Stimulated activated naive B cell treated with anti-CD40 and anti-IgM and Interleukin-4, amounts not matched to agents 10 μg/mL and 1 μg/mL and 100 μg/mL, for 72 hours (primary cell): ENCODE results near the gene TMEM220.

Source experiments
- ATAC-seq, 2 donors: fragments of 150-1000 bp; cut with Tn5 transposase; replicated peaks; 2 replicates each; pipeline ENCODE4 v1.10.0; 2021; ENCODE audit warnings: moderate library complexity in 1 of 2
- DNase-seq: peaks from one replicate; pipeline ENCODE4 v3.0.0; 2021
- H3K27ac Mint-ChIP-seq: one replicate; pipeline ENCODE4 v1.8.0; 2022; ENCODE audit warnings: mild to moderate bottlenecking, mixed read lengths
- H3K27me3 Mint-ChIP-seq, 2 donors: one replicate each; pipeline ENCODE4 v1.8.0; 2022; ENCODE audit warnings: mixed read lengths in 2 of 2
- H3K36me3 Mint-ChIP-seq, 2 donors: one replicate each; pipeline ENCODE4 v1.8.0; 2022; ENCODE audit warnings: mixed read lengths in 2 of 2, mild to moderate bottlenecking in 1 of 2
- H3K4me1 Mint-ChIP-seq, 2 donors: one replicate each; pipeline ENCODE4 v1.8.0; 2022; ENCODE audit warnings: mixed read lengths in 2 of 2, mild to moderate bottlenecking in 1 of 2
- H3K4me3 Mint-ChIP-seq, 2 donors: one replicate each; pipeline ENCODE4 v1.8.0; 2022; ENCODE audit warnings: mild to moderate bottlenecking in 2 of 2, mixed read lengths in 2 of 2, moderate library complexity in 1 of 2
- H3K9me3 Mint-ChIP-seq, 2 donors: one replicate each; pipeline ENCODE4 v1.8.0; 2022; ENCODE audit warnings: mixed read lengths in 2 of 2, mild to moderate bottlenecking in 1 of 2

The TMEM220 gene

GRCh38 chr17:10762037-10762436 is 32.2 kb upstream of the TMEM220 start:
- H3K27me3 Mint-ChIP-seq: no peaks in the 10 kb centered on the region
- H3K4me3 Mint-ChIP-seq: no peak overlapping the region
- ATAC-seq (no peak), DNase-seq (no peak)
- H3K27ac Mint-ChIP-seq: no peak overlapping the region
- peaks cover 2 to 10% of the 10 kb centered on the region in 2 donors for H3K36me3 Mint-ChIP-seq
- H3K9me3 Mint-ChIP-seq: peaks cover 0 to 1% of the 10 kb centered on the region in 2 donors
- H3K4me1 Mint-ChIP-seq: peaks cover 0 to 3% of the 10 kb centered on the region in 2 donors

GRCh38 chr17:10761281-10761680 is 31.5 kb upstream of the TMEM220 start:
- Mint-ChIP-seq H3K27me3 (no peaks in the 10 kb centered on the region), H3K36me3 (peaks cover 0 to 3% of the 10 kb centered on the region in 2 donors), H3K9me3 (peaks cover 0 to 1% of the 10 kb centered on the region in 2 donors), H3K4me1 (peaks cover 0 to 3% of the 10 kb centered on the region in 2 donors), H3K4me3 (no peak overlapping the region), H3K27ac (no peak overlapping the region)
- DNase-seq (no peak), ATAC-seq (no peak)

- H3K36me3 Mint-ChIP-seq: no peaks in the 10 kb centered on the region
These were observed 28.2 kb upstream of the TMEM220 start for GRCh38 chr17:10758062-10758461.

GRCh38 chr17:10757647-10758046 is 27.8 kb upstream of the TMEM220 start:
- Mint-ChIP-seq H3K9me3 (no peaks in the 10 kb centered on the region), H3K36me3 (no peaks in the 10 kb centered on the region), H3K27me3 (no peaks in the 10 kb centered on the region), H3K27ac (no peak overlapping the region), H3K4me1 (peaks cover 0 to 3% of the 10 kb centered on the region in 2 donors), H3K4me3 (no peak overlapping the region)
- DNase-seq: no peak
- no peak for ATAC-seq

More at GRCh38 chr17:10758062-10758461, 28.2 kb upstream of the TMEM220 start:
- DNase-seq (no peak), ATAC-seq (no peak)
- Mint-ChIP-seq H3K4me1 (peaks cover 0 to 3% of the 10 kb centered on the region in 2 donors), H3K27me3 (no peaks in the 10 kb centered on the region), H3K4me3 (no peak overlapping the region), H3K9me3 (no peaks in the 10 kb centered on the region), H3K27ac (no peak overlapping the region)

GRCh38 chr17:10757067-10757466 is 27.2 kb upstream of the TMEM220 start:
- Mint-ChIP-seq H3K9me3 (no peaks in the 10 kb centered on the region), H3K4me3 (no peak overlapping the region), H3K4me1 (peaks cover 0 to 3% of the 10 kb centered on the region in 2 donors), H3K27me3 (no peaks in the 10 kb centered on the region), H3K27ac (no peak overlapping the region), H3K36me3 (no peaks in the 10 kb centered on the region)
- no peak for DNase-seq
- ATAC-seq: no peak

- DNase-seq (no peak), ATAC-seq (no peak)
- Mint-ChIP-seq H3K36me3 (no peaks in the 10 kb centered on the region), H3K27ac (no peak overlapping the region), H3K9me3 (no peaks in the 10 kb centered on the region), H3K4me1 (peaks cover 0 to 3% of the 10 kb centered on the region in 2 donors), H3K27me3 (no peaks in the 10 kb centered on the region), H3K4me3 (no peak overlapping the region)
These were observed 26.8 kb upstream of the TMEM220 start for GRCh38 chr17:10756619-10757018.

- Mint-ChIP-seq H3K9me3 (no peaks in the 10 kb centered on the region), H3K4me3 (no peak overlapping the region), H3K27ac (no peak overlapping the region), H3K27me3 (no peaks in the 10 kb centered on the region), H3K36me3 (no peaks in the 10 kb centered on the region), H3K4me1 (peaks cover 0 to 3% of the 10 kb centered on the region in 2 donors)
- ATAC-seq: no peak
- no peak for DNase-seq
These were observed 26.4 kb upstream of the TMEM220 start for GRCh38 chr17:10756185-10756584.

GRCh38 chr17:10755592-10756127 is 25.8 kb upstream of the TMEM220 start:
- Mint-ChIP-seq H3K27me3 (no peaks in the 10 kb centered on the region), H3K4me1 (peaks cover 0 to 3% of the 10 kb centered on the region in 2 donors), H3K9me3 (no peaks in the 10 kb centered on the region), H3K36me3 (no peaks in the 10 kb centered on the region), H3K4me3 (no peak overlapping the region), H3K27ac (no peak overlapping the region)
- ATAC-seq (no peak), DNase-seq (no peak)

- Mint-ChIP-seq H3K4me3 (no peak overlapping the region), H3K4me1 (peaks cover 0 to 3% of the 10 kb centered on the region in 2 donors), H3K27ac (no peak overlapping the region), H3K27me3 (no peaks in the 10 kb centered on the region), H3K36me3 (no peaks in the 10 kb centered on the region), H3K9me3 (no peaks in the 10 kb centered on the region)
- ATAC-seq (no peak), DNase-seq (no peak)
These were observed 25.2 kb upstream of the TMEM220 start for GRCh38 chr17:10754861-10755591.

- Mint-ChIP-seq H3K36me3 (no peaks in the 10 kb centered on the region), H3K27me3 (no peaks in the 10 kb centered on the region), H3K9me3 (no peaks in the 10 kb centered on the region), H3K4me1 (peaks cover 0 to 3% of the 10 kb centered on the region in 2 donors), H3K27ac (no peak overlapping the region), H3K4me3 (no peak overlapping the region)
- no peak for ATAC-seq
- DNase-seq: no peak
These were observed 24.3 kb upstream of the TMEM220 start for GRCh38 chr17:10754109-10754508.

- no peaks in the 10 kb centered on the region for H3K36me3 Mint-ChIP-seq
- ATAC-seq: no peak
These were observed 22.9 kb upstream of the TMEM220 start for GRCh38 chr17:10752696-10753095.

GRCh38 chr17:10751563-10751962 is 21.7 kb upstream of the TMEM220 start:
- Mint-ChIP-seq H3K4me3 (no peak overlapping the region), H3K27me3 (peaks cover 0 to 5% of the 10 kb centered on the region in 2 donors), H3K36me3 (no peaks in the 10 kb centered on the region), H3K4me1 (no peaks in the 10 kb centered on the region), H3K9me3 (no peaks in the 10 kb centered on the region), H3K27ac (no peak overlapping the region)
- DNase-seq: no peak
- no peak for ATAC-seq

More at GRCh38 chr17:10752696-10753095, 22.9 kb upstream of the TMEM220 start:
- no peak for DNase-seq
- H3K27ac Mint-ChIP-seq: no peak overlapping the region
- no peaks in the 10 kb centered on the region for H3K4me1 Mint-ChIP-seq
- peaks cover 0 to under 1% of the 10 kb centered on the region in 2 donors for H3K27me3 Mint-ChIP-seq
- H3K9me3 Mint-ChIP-seq: no peaks in the 10 kb centered on the region
- no peak overlapping the region for H3K4me3 Mint-ChIP-seq

- H3K4me1 Mint-ChIP-seq: no peaks in the 10 kb centered on the region
- H3K27ac Mint-ChIP-seq: no peak overlapping the region
- no peaks in the 10 kb centered on the region for H3K9me3 Mint-ChIP-seq
- peaks cover 0 to 5% of the 10 kb centered on the region in 2 donors for H3K27me3 Mint-ChIP-seq
- no peak for ATAC-seq
- H3K36me3 Mint-ChIP-seq: no peaks in the 10 kb centered on the region
- H3K4me3 Mint-ChIP-seq: no peak overlapping the region
- no peak for DNase-seq
These were observed 20.4 kb upstream of the TMEM220 start for GRCh38 chr17:10750210-10750609.

- ATAC-seq (no peak), DNase-seq (no peak)
- Mint-ChIP-seq H3K27me3 (peaks cover 4 to 5% of the 10 kb centered on the region in 2 donors), H3K27ac (no peak overlapping the region), H3K9me3 (no peaks in the 10 kb centered on the region), H3K36me3 (peaks cover 0 to 4% of the 10 kb centered on the region in 2 donors), H3K4me1 (peaks cover 0 to 1% of the 10 kb centered on the region in 2 donors), H3K4me3 (no peak overlapping the region)
These were observed 18.8 kb upstream of the TMEM220 start for GRCh38 chr17:10748531-10749181.

GRCh38 chr17:10745231-10745630 is 15.4 kb upstream of the TMEM220 start:
- peaks cover 0 to 4% of the 10 kb centered on the region in 2 donors for H3K36me3 Mint-ChIP-seq
- DNase-seq (no peak), ATAC-seq (no peak)
- peaks cover 0 to 1% of the 10 kb centered on the region in 2 donors for H3K4me1 Mint-ChIP-seq
- H3K27me3 Mint-ChIP-seq: peaks cover 4 to 5% of the 10 kb centered on the region in 2 donors
- no peak overlapping the region for H3K4me3 Mint-ChIP-seq
- no peak overlapping the region for H3K27ac Mint-ChIP-seq
- no peaks in the 10 kb centered on the region for H3K9me3 Mint-ChIP-seq
